ENCODE measurements around the gene CDC6. TPM values are rescaled to one million over a fixed set of nuclear protein-coding genes. Genes with fewer than 3 reads are reported as not detected.

Gene CDC6
- total RNA-seq, 6 experiments from 2014 or later, result 16.9 to 36.0 (median 31.5) TPM

GRCh38 chr17:40345994-40346764 lies 58.5 kb downstream of the CDC6 start:
- Mint-ChIP-seq H3K36me3 (ENCODE audit: low read depth) (peaks cover 20% of the 10 kb centered on the region), H3K27ac (peak overlapping the region; percentile 86), H3K4me3 (peak overlapping the region; percentile 93), H3K27me3 (ENCODE audit: insufficient read depth) (peaks cover 5% of the 10 kb centered on the region), H3K4me1 (ENCODE audit: low read depth) (peaks cover 59% of the 10 kb centered on the region), H3K9me3 (no peaks in the 10 kb centered on the region)
- TF ChIP-seq, protein P1, sequence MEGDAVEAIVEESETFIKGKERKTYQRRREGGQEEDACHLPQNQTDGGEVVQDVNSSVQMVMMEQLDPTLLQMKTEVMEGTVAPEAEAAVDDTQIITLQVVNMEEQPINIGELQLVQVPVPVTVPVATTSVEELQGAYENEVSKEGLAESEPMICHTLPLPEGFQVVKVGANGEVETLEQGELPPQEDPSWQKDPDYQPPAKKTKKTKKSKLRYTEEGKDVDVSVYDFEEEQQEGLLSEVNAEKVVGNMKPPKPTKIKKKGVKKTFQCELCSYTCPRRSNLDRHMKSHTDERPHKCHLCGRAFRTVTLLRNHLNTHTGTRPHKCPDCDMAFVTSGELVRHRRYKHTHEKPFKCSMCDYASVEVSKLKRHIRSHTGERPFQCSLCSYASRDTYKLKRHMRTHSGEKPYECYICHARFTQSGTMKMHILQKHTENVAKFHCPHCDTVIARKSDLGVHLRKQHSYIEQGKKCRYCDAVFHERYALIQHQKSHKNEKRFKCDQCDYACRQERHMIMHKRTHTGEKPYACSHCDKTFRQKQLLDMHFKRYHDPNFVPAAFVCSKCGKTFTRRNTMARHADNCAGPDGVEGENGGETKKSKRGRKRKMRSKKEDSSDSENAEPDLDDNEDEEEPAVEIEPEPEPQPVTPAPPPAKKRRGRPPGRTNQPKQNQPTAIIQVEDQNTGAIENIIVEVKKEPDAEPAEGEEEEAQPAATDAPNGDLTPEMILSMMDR (IDR thresholded peaks at IDR 0.05), result no peak
- no peak for DNase-seq

DNA sequence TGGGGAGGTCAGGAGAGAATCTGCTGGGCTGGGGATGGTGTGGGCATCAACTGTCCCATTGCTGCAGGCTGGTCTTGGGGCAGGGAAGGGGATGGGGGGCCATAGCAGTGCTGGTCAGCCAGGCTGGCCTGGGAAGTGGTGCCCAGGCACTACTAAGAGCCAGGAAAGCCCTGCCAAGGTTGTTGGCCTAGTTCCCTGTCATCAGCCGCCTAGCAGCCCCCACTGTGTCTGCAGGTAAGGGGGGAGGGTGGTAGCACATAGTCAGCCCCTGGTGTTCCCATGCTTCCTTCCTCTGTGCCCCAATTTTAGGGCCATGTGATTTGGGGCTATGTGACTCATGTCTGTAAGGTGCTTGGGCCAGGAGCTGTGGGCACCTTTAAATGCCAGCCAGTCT lies 59.1 kb downstream of the CDC6 start:
- H3K9me3 Mint-ChIP-seq, result no peaks in the 10 kb centered on the region
- peak overlapping the region; percentile 16; the same call in 1 of the 2 replicates for H3K27ac Mint-ChIP-seq
- TF ChIP-seq, protein P1 (IDR thresholded peaks at IDR 0.05), result no peak
- H3K4me1 Mint-ChIP-seq (ENCODE audit: low read depth), result peaks cover 58% of the 10 kb centered on the region
- H3K27me3 Mint-ChIP-seq (ENCODE audit: insufficient read depth), result peaks cover 5% of the 10 kb centered on the region
- H3K36me3 Mint-ChIP-seq (ENCODE audit: low read depth), result peaks cover 20% of the 10 kb centered on the region
- DNase-seq, result no peak
- H3K4me3 Mint-ChIP-seq, result no peak overlapping the region

GRCh38 chr17:40347319-40348135 lies 59.8 kb downstream of the CDC6 start:
- TF ChIP-seq, protein P1 (IDR thresholded peaks at IDR 0.05), result no peak
- Mint-ChIP-seq H3K27me3 (ENCODE audit: insufficient read depth) (peaks cover 3% of the 10 kb centered on the region), H3K4me1 (ENCODE audit: low read depth) (peaks cover 58% of the 10 kb centered on the region), H3K27ac (no peak overlapping the region; the same call in 1 of the 2 replicates), H3K9me3 (no peaks in the 10 kb centered on the region), H3K4me3 (no peak overlapping the region), H3K36me3 (ENCODE audit: low read depth) (peaks cover 26% of the 10 kb centered on the region)
- DNase-seq, result no peak

GRCh38 chr17:40348136-40348504 lies 60.4 kb downstream of the CDC6 start:
- TF ChIP-seq, protein P1 (IDR thresholded peaks at IDR 0.05), result no peak
- Mint-ChIP-seq H3K9me3 (no peaks in the 10 kb centered on the region), H3K27ac (no peak overlapping the region), H3K4me3 (no peak overlapping the region), H3K27me3 (ENCODE audit: insufficient read depth) (peaks cover 3% of the 10 kb centered on the region), H3K4me1 (ENCODE audit: low read depth) (peaks cover 53% of the 10 kb centered on the region), H3K36me3 (ENCODE audit: low read depth) (peaks cover 24% of the 10 kb centered on the region)
- no peak for DNase-seq

GRCh38 chr17:40348562-40349476 lies 61.1 kb downstream of the CDC6 start:
- peaks cover 3% of the 10 kb centered on the region for H3K27me3 Mint-ChIP-seq (ENCODE audit: insufficient read depth)
- H3K4me3 Mint-ChIP-seq, result no peak overlapping the region
- no peak for DNase-seq
- no peaks in the 10 kb centered on the region for H3K9me3 Mint-ChIP-seq
- TF ChIP-seq, protein P1 (IDR thresholded peaks at IDR 0.05), result no peak
- H3K27ac Mint-ChIP-seq, result peak overlapping the region; percentile 31; the same call in 1 of the 2 replicates
- H3K4me1 Mint-ChIP-seq (ENCODE audit: low read depth), result peaks cover 46% of the 10 kb centered on the region
- H3K36me3 Mint-ChIP-seq (ENCODE audit: low read depth), result peaks cover 23% of the 10 kb centered on the region
